Neural progenitor cell (in vitro differentiated cells): ENCODE data around the gene PCDH18.

Experiments used
- EZH2 ChIP-seq: fragments of 200-600 bp; sonication (generic); IDR thresholded peaks from 2 replicates; pipeline ENCODE4 v1.6.1; 2017; ENCODE audit warnings: antibody characterized with exemption, mild to moderate bottlenecking, moderate library complexity
- TF ChIP-seq, protein P1 (sequence below): fragments of 200-600 bp; sonication (generic); IDR thresholded peaks from 2 replicates; pipeline ENCODE4 v1.5.1; 2017; ENCODE audit warnings: antibody characterized with exemption, mild to moderate bottlenecking

DNA sequence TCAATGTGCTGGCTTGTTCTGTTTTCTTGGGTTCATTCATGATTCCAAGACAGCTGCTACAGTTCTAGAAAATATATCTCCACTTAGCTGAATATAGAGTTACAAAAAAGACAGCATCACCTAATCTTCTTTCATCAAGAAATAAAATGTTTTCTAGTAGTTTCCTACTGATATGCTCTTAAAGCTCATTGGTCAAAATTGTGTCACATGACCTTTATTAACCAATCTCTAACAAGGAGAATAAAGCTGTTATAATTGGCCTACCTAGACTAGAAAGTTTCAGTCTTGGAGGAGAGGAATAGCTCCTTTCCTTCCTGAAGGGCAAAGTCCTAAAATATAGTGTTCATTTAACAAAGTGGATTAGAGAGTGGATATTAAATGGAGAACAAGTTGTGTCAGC is 8.1 kb upstream of the PCDH18 start:
- TF ChIP-seq, protein P1, sequence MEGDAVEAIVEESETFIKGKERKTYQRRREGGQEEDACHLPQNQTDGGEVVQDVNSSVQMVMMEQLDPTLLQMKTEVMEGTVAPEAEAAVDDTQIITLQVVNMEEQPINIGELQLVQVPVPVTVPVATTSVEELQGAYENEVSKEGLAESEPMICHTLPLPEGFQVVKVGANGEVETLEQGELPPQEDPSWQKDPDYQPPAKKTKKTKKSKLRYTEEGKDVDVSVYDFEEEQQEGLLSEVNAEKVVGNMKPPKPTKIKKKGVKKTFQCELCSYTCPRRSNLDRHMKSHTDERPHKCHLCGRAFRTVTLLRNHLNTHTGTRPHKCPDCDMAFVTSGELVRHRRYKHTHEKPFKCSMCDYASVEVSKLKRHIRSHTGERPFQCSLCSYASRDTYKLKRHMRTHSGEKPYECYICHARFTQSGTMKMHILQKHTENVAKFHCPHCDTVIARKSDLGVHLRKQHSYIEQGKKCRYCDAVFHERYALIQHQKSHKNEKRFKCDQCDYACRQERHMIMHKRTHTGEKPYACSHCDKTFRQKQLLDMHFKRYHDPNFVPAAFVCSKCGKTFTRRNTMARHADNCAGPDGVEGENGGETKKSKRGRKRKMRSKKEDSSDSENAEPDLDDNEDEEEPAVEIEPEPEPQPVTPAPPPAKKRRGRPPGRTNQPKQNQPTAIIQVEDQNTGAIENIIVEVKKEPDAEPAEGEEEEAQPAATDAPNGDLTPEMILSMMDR = no peak
- no peak for TF ChIP-seq EZH2
